Activated effector memory CD4-positive, alpha-beta T cell treated with anti-CD3 and anti-CD28 coated beads, Interleukin-2, amount 50 U/mL, for 16 hours (primary cell): ENCODE data around the gene IL10.
A peak's percentile ranks its signal among the peaks of the same experiment; 100 is the strongest.

Source experiments
- DNase-seq: peaks from one replicate; pipeline ENCODE4 v3.0.0-alpha.2; 2020

The IL10 gene

DNA sequence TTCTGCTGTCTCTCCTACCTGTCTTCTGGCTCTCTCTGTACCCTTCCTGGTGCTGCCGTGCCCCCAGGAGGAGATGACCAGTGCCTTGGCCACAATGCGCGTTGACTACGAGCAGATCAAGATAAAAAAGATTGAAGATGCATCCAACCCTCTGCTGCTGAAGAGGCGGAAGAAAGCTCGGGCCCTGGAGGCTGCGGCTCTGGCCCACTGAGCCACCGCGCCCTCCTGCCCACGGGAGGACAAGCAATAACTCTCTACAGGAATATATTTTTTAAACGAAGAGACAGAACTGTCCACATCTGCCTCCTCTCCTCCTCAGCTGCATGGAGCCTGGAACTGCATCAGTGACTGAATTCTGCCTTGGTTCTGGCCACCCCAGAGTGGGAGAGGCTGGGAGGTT, 39.8 kb downstream of the IL10 start:
- DNase-seq = no peak

DNA sequence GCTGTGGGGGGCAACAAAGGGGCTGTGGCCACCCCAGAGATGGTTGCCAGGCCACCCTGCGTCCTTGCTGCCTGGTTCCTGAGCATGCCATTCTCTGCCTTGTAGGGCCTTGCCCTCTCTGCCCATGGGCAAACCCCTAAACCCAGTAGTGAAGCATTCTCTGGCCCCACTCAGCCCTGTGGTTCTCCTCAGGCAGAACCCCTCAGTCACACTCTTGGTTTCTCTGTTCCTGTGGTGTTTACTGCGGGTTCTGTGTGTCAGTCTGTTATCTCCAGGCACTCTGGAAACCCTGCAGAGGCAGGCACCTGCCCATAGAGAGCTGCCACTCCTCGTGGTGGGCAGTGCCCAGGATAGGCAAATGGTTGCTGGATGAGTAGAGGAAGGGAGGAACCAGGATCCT, 42.8 kb downstream of the IL10 start:
- no peak for DNase-seq

DNA sequence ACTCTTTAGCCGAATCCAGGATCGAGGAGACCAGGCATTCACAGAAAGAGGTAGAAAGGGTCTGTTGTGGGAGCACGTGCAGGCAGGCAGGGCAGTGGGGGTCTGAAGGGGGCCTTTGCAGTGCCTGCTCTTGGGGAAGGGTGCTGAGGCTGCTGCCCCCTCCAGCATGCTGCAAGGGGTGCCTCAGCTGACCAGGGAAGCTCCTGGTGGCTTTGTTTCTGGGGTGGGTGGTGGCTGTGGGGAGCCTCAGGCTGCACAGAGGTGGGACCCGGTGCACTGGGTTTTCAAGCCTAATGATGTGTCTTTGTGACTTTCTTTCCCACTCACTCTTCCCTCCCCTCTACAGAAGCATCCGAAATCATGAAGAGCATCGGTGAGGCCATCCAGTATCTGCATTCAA, 43.2 kb downstream of the IL10 start:
- no peak for DNase-seq

DNA sequence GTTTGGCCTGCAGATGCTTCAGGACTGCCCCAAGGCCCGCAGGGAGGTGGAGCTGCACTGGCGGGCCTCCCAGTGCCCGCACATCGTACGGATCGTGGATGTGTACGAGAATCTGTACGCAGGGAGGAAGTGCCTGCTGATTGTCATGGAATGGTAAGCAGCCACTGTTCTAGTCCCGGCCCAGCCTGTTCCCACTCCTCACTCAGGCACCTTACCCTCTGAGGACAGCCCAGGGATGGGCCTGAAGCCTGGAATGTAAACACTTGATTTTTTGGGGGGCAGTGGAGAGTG, 43.7 kb downstream of the IL10 start:
- no peak for DNase-seq

DNA sequence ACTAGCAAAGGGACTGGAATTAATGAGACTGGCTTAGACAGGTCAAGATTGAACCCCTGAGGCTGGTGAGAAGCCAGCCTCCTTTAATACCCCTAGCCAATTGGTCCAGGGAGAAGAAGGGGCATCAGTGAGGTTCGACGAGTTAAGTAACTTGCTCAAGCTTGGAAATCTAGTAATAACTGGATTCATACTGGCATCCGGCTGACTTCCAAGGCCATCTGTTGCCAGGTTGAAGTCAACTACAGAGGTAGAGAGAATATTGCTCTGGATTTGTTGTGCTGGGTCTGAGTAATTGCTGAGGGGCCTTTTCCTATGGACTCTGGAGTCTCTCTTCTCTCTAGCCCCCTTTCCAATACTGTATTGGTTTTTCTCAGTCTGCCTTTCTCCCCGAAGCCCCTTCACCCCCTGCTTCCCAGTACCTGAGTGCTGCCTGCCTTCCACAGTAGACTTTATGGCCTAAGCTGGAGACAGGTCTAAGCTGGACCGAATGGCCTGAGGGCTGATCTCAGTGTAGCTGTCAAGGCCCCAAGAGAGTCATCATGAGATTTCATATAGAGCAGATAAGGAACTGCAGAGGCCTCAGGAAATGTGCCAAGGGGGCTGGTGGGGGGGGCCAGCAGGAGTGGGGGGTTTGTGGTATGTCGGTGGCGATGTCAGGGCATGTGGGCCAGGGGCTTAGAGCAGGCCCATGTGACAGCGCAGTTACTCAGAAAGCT, 44.2 kb downstream of the IL10 start:
- DNase-seq = no peak

DNA sequence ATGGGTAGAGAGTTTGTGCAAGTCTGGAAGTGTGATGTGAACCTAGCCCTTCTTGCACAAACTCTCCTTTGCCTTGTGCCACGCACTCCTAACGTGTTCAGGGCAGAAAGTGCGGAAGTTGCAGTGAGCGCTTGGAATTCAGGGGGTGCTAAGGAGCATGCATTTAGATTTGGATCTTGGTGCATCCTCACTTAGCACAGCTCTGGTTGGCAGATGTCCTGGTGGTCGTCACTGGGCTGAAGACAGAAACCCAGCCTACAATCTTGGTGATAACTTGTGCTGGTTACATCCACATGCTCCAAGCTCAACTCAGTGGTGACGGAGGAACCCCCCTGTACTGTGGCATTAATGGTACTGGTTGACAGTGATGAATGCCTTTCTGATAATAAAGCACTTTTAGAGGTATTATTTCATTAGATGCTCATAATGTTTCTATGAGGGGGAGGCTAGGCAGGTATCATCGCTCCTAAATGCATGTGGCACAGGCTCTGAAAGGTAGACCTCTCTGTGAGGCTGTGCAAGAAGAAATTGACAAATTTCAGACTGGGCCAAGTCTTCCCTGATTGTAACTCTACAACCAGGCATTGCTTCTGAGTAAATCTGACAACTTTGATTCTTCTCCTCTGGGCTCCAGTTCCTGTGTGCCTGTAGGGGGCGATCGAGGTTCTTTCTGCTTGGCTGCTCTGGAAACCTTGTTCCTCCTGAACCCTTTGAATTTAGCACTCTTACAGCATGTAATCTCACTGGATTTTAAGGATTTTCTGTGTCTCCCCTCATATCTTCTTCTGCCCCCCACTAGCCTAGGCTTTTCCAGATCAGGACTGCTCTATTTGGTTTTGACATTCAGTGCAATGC, 47.0 kb downstream of the IL10 start:
- peak; percentile 82 for DNase-seq

DNA sequence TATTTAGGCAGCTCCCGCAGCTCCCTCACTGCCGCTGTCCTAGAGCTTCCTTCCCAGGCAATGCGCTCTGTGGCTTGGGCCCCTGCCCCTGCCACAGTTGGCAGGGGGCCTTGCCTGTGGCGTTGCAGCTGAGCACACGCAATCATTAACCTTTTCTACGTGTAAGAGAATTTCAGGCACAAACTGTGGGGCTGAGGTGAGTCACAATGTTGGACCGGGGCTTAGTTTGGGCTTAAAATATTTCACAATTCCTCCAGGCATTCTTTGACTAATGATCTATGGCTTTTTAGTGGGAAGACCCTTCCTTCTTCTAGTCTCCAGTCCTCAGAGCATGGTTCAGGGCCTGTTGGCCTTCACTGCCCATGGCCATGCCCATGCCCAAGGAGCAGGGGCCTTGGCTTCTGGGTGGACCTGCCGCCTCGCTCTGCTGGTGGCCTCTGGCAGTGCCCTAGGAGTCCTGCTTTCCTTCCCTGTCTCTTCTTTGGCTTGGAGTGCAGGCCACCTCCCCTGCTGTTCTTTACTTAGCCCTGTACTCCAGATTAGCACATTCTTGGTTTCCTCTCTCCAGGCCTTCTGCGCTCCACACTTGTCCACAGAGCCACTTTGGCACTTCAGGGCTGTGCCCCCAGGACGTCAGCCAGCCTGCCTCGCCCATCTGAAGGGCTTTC, 48.4 kb downstream of the IL10 start:
- peak; percentile 58 for DNase-seq

DNA sequence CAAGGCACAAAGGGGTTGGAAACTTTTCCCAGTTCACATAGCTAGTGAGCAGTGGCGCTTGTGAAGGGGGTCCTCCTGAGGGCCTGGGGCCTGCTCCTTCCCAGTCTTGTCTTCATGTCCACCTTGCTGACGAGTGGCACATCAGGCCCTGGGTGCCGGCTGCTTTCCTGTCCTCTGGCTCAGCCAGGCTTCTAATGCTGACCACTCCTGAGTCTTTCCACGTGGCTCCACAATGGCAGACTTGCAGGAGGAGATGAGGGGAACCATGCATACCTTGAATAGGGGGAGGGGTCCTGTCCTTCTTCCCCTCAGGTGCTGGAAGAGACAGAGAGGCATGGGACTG, 48.9 kb downstream of the IL10 start:
- no peak for DNase-seq

DNA sequence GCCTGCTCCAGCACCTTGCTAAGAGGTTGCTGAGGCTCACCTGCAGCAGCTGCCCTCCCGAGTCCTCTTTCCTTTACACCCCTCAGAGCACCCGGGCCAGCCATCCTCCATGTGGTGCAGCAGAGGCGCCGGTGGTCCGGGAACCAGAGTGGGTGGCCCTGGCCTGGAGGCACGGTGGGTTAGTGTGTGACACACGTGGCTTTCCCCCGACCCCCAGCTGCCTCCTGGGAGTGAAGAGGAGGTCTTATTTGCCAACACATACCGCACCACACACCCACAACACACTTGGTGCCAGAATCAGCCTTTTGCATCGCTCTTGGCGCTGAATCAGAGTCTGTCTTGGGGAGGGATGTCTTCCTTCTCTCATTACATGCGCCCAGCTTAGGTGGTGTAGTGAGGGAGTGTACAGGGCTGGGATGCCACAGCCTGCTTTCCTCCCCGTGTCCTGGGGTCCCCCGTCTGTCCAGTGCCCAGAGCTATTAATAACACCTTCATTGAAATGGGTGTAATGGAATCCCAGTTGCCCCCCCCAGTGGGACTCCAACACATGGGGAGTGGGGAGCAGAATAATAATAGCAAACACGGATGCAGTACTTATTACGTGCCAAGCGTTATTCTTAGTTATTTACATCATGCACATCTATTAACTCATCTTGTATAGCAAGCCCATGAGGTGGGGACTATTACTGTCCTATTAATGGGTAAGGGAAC, 49.4 kb downstream of the IL10 start:
- DNase-seq = no peak

DNA sequence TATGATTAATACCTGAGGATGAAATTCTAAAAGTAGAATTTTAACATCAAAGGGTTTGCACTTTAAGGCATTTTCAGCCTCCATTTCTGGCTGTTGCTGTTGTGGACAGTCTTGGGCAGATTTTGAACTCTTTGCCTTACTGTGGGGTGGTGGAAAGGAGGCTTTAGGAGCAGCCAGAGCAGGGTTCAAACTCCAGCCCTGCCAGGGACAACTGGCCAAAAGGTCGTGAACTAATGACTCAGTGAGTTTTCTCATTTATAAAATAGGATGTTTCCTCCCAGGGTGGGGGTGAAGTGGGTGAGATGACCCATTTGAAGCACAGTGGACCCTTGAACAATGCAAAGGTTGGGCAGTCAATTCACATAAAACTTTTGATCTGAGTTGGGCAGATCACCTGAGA, 50.8 kb downstream of the IL10 start:
- peak; percentile 21 for DNase-seq

DNA sequence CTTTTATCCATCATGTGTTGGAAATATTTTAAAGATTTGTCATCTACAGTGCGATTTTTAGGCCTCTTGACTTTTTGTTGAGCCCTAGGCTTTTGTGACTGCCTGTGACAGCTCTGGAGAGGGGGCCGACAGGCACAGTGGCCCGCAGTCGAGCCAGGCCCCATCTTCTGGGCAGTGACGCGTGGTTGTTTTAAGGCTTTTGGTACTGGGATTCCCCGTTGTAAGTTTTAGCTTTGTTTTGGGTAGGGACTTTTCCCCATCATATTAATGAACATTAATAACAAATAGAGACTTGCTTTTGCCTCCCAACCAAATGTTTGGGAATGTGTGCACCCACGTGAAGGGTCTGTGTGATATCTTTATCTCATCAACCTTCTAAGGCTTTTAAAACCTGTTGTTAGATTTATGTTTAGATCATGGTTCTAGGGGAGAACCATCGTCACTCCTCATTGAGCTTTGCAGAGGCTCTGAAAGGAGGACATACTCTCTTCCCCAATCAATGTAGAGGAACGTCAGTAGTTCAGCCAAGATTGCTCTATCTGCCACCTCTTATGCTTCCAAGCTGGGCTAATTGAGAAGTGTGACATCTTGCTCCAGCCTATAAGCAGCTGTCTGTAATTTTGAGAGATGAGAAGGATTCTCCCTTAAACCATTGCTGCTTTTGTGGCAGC, 53.0 kb downstream of the IL10 start:
- DNase-seq = peak; percentile 43

DNA sequence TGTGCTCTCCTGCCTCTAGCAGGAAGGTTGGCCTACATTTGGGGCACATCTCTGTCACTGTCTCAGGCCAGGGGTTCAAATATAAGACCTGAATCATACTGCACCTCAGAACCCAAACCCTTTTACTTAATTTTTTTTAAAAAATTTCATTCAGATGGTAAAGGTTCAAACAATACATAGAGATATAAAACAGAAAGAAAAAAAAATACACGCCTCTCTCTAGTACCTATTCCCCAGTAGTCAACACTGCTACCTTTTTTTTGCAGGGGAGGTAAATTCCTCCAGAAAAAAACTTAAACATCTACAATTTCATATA, 54.7 kb downstream of the IL10 start:
- no peak for DNase-seq
